Measurements from ENCODE around the gene POLDIP2. TPM values are rescaled to one million over a fixed set of nuclear protein-coding genes. Genes with fewer than 3 reads are reported as not detected.
A peak's percentile ranks its signal among the peaks of the same experiment; 100 is the strongest.

POLDIP2 gene
- total and polyA plus RNA-seq, 9 of the 15 experiments (the other 6 are each of a cell fraction or from before 2014, with no cell fraction given) = 22.0 to 137 (median 104) TPM

DNA sequence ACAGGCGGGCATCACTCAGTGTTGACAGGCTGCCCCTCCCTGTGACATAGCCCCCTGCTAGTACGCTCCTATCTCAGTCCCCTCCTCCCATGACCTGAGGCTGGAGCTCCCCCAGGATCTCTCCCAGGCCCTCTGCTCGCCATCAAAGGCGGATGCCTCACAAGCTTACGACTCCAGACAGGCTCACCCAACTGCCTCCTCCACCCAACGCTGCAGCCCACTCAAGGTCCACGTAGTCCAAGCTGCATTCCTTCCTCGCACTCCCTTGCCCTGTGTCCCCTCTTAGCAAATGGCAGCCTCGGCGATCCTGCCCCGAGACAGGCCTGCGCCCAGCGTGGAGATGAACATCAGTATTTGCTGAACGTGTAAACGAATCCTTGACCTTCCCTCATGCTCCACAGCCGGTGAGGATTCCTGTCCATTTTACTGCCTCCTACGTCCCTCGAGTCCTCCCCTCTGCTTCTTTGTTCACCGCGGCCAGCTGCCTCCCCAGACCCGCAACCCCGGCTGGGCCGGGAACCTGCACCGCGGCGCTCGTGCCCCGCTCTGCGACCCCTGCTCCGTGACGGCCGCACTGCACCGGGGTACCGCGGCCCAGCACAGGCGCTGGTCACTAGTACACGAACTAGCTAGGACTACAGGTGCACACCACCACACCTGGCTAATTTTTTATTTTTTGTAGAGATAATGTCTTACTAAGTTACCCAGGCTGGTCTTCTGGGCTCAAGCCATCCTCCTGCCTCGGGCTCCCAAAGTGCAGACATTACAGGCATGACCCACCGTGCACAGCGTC, 39.2 kb downstream of the POLDIP2 start:
- H3K9ac ChIP-seq (ENCODE audit: insufficient read depth in 1 of 2, low read depth in 2 of 2, low read length in 2 of 2) = peak overlapping the region; percentile 78 to 99
- in situ Hi-C loops (cut with MboI) = no loop called here
- intact Hi-C loops (cut with micrococcal nuclease) = loop anchor here (2.0 kb wide), 1 partner anchor 17 kb away; the partner anchor contains the start of genes IFT20 and TNFAIP1
- H3K4me1 ChIP-seq (replicated peaks in 1 of 2; ENCODE audit: control insufficient read depth in 2 of 2, insufficient read depth in 2 of 2, low read length in 2 of 2) = peaks cover 31 to 43% of the 10 kb centered on the region in 2 experiments
- 0 out of 2 replicates have a peak, but pooled peaks cover 12% of the 10 kb centered on the region for H4K20me1 ChIP-seq (replicated peaks; ENCODE audit: control insufficient read depth, insufficient read depth, low read length)
- peak overlapping the region; percentile 81 for H3K27ac ChIP-seq (ENCODE audit: extremely low read depth, low read depth, low read length)
- ChIA-PET POLR2A (interaction anchor here (0.6 to 4.9 kb wide), 8 partner anchors 10 to 915 kb away, joined by 3 to 62 read pairs (median 6); partner anchors contain the start of genes IFT20 and TNFAIP1), CTCF (ENCODE audit: low intra/inter-chr PET ratio) (no interaction called here)
- H3K9me1 ChIP-seq (ENCODE audit: control insufficient read depth, insufficient read depth, low read length) = no peaks in the 10 kb centered on the region
- BruUV-seq (replicated peaks) = TSS peak; percentile 94
- H3K27me3 ChIP-seq (ENCODE audit: control insufficient read depth in 2 of 2, insufficient read depth in 2 of 2, low read length in 2 of 2) = no peaks in the 10 kb centered on the region
- WGBS (ENCODE audit: insufficient coverage, low coverage, missing lambda C conversion rate) = 2% methylated on average over 40 of the region's 40 CpGs
- H3K4me3 ChIP-seq = peak overlapping the region; percentile 56
- FAIRE-seq = no peak
- ATAC-seq = peak; percentile 38
- peaks cover 64% of the 10 kb centered on the region for H3K79me2 ChIP-seq (ENCODE audit: control insufficient read depth, insufficient read depth, low read length)
- peak; percentile 47 to 61 (median 60) for DNase-seq (ENCODE audit: extremely low read depth in 1 of 4, low spot score in 3 of 4)
- peak overlapping the region; percentile 93 for H3K4me2 ChIP-seq (ENCODE audit: insufficient read depth, low read length)
- H3K9me3 ChIP-seq (replicated peaks; ENCODE audit: control insufficient read depth, insufficient read depth, low read depth, low read length) = no peaks in the 10 kb centered on the region
- peak overlapping the region; percentile 82 for H2AFZ ChIP-seq (ENCODE audit: low read depth, low read length)
- H3K36me3 ChIP-seq (ENCODE audit: control insufficient read depth, insufficient read depth, low read length) = peaks cover 28% of the 10 kb centered on the region
- no peak for TF ChIP-seq ESRRA (IDR thresholded peaks at IDR 0.05; ENCODE audit: borderline replicate concordance, low read depth)
- no peak for TF ChIP-seq ARID3B (CRISPR knock-in tag; IDR thresholded peaks at IDR 0.05; ENCODE audit: borderline replicate concordance)
- TF ChIP-seq ZNF408 (CRISPR knock-in tag; IDR thresholded peaks at IDR 0.05; ENCODE audit: low read depth) = no peak
- peak; percentile 60; the same call in 1 of the 2 replicates for TF ChIP-seq ZBTB7A (IDR thresholded peaks at IDR 0.05; ENCODE audit: borderline replicate concordance, control insufficient read depth, low read depth, low read length)
- TF ChIP-seq ZNF431 (CRISPR knock-in tag; IDR thresholded peaks at IDR 0.05) = no peak
- no peak for TF ChIP-seq RBM17 (IDR thresholded peaks at IDR 0.05; ENCODE audit: borderline replicate concordance, low read depth, low read length)
- no peak for TF ChIP-seq SPI1 (IDR thresholded peaks at IDR 0.05; ENCODE audit: borderline replicate concordance, low read depth, low read length)
- no peak for TF ChIP-seq ZBTB34 (CRISPR knock-in tag; IDR thresholded peaks at IDR 0.05)
- TF ChIP-seq XRCC3 (IDR thresholded peaks at IDR 0.05) = no peak
- TF ChIP-seq STAT5A (IDR thresholded peaks at IDR 0.05; ENCODE audit: borderline replicate concordance, low read length) = no peak
- TF ChIP-seq HNRNPUL1 (IDR thresholded peaks at IDR 0.05; ENCODE audit: low read length) = no peak
- TF ChIP-seq VEZF1 (CRISPR knock-in tag; IDR thresholded peaks at IDR 0.05) = no peak
- TF ChIP-seq SP2 (IDR thresholded peaks at IDR 0.05; ENCODE audit: extremely low read depth, low read depth, low read length, poor library complexity, severe bottlenecking) = no peak

All from K562 (cell line).